IPS DF 4.7 (cell line): ENCODE results near the gene HOXC6.

Experiments
- DNase-seq: peaks from one replicate; pipeline ENCODE4 v3.0.0-alpha.2; 2013; ENCODE audit warnings: low spot score; ENCODE audit errors: extremely low read depth

Gene HOXC6

GRCh38 chr12:53990311-53991076 is 37.7 kb upstream of the HOXC6 start:
- no peak for DNase-seq

- no peak for DNase-seq
Observed at GRCh38 chr12:53991077-53991460, 37.2 kb upstream of the HOXC6 start.

GRCh38 chr12:53992377-53992889 is 35.8 kb upstream of the HOXC6 start:
- DNase-seq = no peak

- no peak for DNase-seq
Observed at GRCh38 chr12:53993162-53994008, 34.9 kb upstream of the HOXC6 start.

GRCh38 chr12:53994009-53994263 is 34.3 kb upstream of the HOXC6 start:
- DNase-seq = no peak

- no peak for DNase-seq
Observed at GRCh38 chr12:53994264-53995001, 33.8 kb upstream of the HOXC6 start.

- no peak for DNase-seq
Observed at GRCh38 chr12:53995002-53995377, 33.2 kb upstream of the HOXC6 start.

GRCh38 chr12:53995378-53996239 is 32.6 kb upstream of the HOXC6 start:
- no peak for DNase-seq

- DNase-seq = no peak
Observed at GRCh38 chr12:53996240-53997203, 31.7 kb upstream of the HOXC6 start.

GRCh38 chr12:53997204-53998109 is 30.8 kb upstream of the HOXC6 start:
- DNase-seq = no peak

GRCh38 chr12:53998110-53998899 is 29.9 kb upstream of the HOXC6 start:
- DNase-seq = no peak

GRCh38 chr12:53998900-53999236 is 29.4 kb upstream of the HOXC6 start:
- DNase-seq = no peak

- no peak for DNase-seq
Observed at GRCh38 chr12:53999559-54000115, 28.6 kb upstream of the HOXC6 start.

- no peak for DNase-seq
Observed at GRCh38 chr12:54000116-54001114, 27.8 kb upstream of the HOXC6 start, which contains the start of gene HOXC9. Gene HOXC9, plus strand, starts transcription at chr12:54000161. Its CDS starts 28 bp downstream, at chr12:54000189.

- no peak for DNase-seq
Observed at GRCh38 chr12:54001283-54002187, 26.7 kb upstream of the HOXC6 start.
